Liver (tissue), 5 donors: ENCODE results near the gene ZMYM2. TPM values are rescaled to one million over a fixed set of nuclear protein-coding genes. Genes with fewer than 3 reads are reported as not detected.

Experiments
- FOXA2 ChIP-seq: IDR thresholded peaks from 2 replicates; pipeline ENCODE4 v1.6.1; 2016; ENCODE audit warnings: antibody characterized with exemption
- HNF4G ChIP-seq: IDR thresholded peaks from 2 replicates; pipeline ENCODE4 v1.6.1; 2016; ENCODE audit warnings: antibody characterized with exemption
- polyA plus RNA-seq, 2 donors: library from polyadenylated mRNA; stranded (reverse) in 1 of 2; unstranded in 1 of 2; fragments of 200-250 nt in 1 of 2; fragments of >200 nt in 1 of 2; fragmentation: Nextera tagmentation in 1 of 2; extraction: Ambion mirVana in 1 of 2; gene quantifications; one replicate each; pipeline versions ENCODE4 v1.2.1 to v1.2.3, GENCODE V29; 2013 to 2015
- total RNA-seq, 2 donors: library from RNA; depleted of rRNA; stranded (reverse); fragments of >200 nt; gene quantifications; one replicate each; pipeline ENCODE4 v1.2.3, GENCODE V29; 2014
- donor health status: healthy.
- donor health status: healthy.
- donor health status: healthy.

The ZMYM2 gene
- total and polyA plus RNA-seq, 4 donors, result 8.7 to 40.8 (median 18.5) TPM

- no peak for TF ChIP-seq FOXA2
- TF ChIP-seq HNF4G, result no peak
These were observed 182.0 kb downstream of the ZMYM2 start (continued) for GRCh38 chr13:20140487-20140886.

Other genes starting within 250 kb of the ZMYM2 start
- 10 to 100 TPM; 31.7 to 38.2 TPM for gene PSPC1, start 175.8 kb upstream of the ZMYM2 start, total RNA-seq
- gene PSPC1, start 175.8 kb upstream of the ZMYM2 start, polyA plus RNA-seq, result 1 to 10 TPM; 7.8 to 8.5 TPM
- gene ZMYM5, start 95.1 kb upstream of the ZMYM2 start, total RNA-seq, result 1 to 10 TPM; 6.9 to 8.1 TPM
- 1 to 10 TPM; 2.6 to 4.9 TPM for gene ZMYM5, start 95.1 kb upstream of the ZMYM2 start, polyA plus RNA-seq
- under 1 TPM in 1 of 2 donors, not detected in 1; 0.05 TPM for gene GJA3, start 202.3 kb downstream of the ZMYM2 start, total RNA-seq
- under 1 TPM in 1 of 2 donors, not detected in 1; 0.02 TPM for gene GJA3, start 202.3 kb downstream of the ZMYM2 start, polyA plus RNA-seq
- gene GJB2, start 234.2 kb downstream of the ZMYM2 start, total RNA-seq, result 10 to 100 TPM in 1 of 2 donors, 1 to 10 TPM in 1; 8.0 to 50.1 TPM
- gene GJB2, start 234.2 kb downstream of the ZMYM2 start, polyA plus RNA-seq, result 10 to 100 TPM; 17.6 to 23.6 TPM